ENCODE results near the gene ETS1. TPM values are rescaled to one million over a fixed set of nuclear protein-coding genes. Genes with fewer than 3 reads are reported as not detected.

Gene ETS1
- total RNA-seq, 1 experiment from 2014 or later = 29.9 TPM

DNA sequence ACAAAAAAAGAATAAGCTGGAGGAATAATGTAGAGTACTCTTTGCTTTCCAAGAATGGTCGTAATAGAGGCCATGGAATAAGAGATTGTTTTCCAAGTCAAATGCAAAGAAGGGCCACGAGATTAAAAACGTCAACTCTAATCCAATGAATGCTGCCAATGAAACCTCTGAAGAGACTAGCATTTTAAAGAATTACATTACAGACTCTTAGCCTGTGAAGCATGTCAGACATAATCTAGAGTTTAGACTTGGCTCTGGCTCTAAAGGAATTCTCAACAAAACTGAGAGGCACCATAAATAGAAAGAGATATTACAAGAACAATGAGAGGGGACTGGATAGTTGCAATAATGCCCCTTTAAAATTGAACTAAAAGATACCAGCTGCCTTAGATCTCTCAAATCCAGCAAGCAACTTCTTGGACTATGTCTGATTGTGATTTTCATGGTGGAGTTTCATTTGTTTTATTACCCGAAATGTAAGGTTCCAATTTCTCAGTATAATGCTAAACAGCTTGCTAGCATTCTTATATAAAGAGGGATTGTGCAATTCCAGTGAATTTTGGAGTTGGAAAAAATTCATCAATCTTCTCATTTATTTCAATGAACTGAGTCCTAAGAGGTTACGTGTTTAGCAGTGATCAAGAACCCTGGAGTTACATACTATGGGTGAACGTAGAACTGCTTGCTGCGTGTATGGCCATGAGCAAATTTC is 5.6 kb downstream of the ETS1 start:
- H3K27me3 ChIP-seq (ENCODE audit: insufficient read depth, low read length) = no peaks in the 10 kb centered on the region
- H3K4me3 Mint-ChIP-seq = no peak overlapping the region; a peak in 1 of 5 replicates
- H3K4me1 Mint-ChIP-seq = peaks cover 86 to 88% of the 10 kb centered on the region in 2 experiments

More for the DNA sequence above, 5.6 kb downstream of the ETS1 start:
- no peaks in the 10 kb centered on the region for H3K27me3 Mint-ChIP-seq (ENCODE audit: low read depth)
- TF ChIP-seq, protein P1, sequence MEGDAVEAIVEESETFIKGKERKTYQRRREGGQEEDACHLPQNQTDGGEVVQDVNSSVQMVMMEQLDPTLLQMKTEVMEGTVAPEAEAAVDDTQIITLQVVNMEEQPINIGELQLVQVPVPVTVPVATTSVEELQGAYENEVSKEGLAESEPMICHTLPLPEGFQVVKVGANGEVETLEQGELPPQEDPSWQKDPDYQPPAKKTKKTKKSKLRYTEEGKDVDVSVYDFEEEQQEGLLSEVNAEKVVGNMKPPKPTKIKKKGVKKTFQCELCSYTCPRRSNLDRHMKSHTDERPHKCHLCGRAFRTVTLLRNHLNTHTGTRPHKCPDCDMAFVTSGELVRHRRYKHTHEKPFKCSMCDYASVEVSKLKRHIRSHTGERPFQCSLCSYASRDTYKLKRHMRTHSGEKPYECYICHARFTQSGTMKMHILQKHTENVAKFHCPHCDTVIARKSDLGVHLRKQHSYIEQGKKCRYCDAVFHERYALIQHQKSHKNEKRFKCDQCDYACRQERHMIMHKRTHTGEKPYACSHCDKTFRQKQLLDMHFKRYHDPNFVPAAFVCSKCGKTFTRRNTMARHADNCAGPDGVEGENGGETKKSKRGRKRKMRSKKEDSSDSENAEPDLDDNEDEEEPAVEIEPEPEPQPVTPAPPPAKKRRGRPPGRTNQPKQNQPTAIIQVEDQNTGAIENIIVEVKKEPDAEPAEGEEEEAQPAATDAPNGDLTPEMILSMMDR (conservative IDR thresholded peaks at IDR 0.05) = no peak
- Histone ChIP-seq H2BK15ac (ENCODE audit: low read depth, low read length) (no peak overlapping the region), H4K5ac (ENCODE audit: insufficient read length, low read depth, low read length) (no peak overlapping the region), H3K9me3 (ENCODE audit: control insufficient read depth, low read depth, low read length) (no peaks in the 10 kb centered on the region), H4K8ac (replicated peaks; ENCODE audit: insufficient read length, low read depth, low read length) (no peak overlapping the region), H3K56ac (ENCODE audit: insufficient read length, low read depth, low read length) (no peak overlapping the region), H2BK5ac (ENCODE audit: insufficient read length, low read length) (no peak overlapping the region), H3K4me1 (ENCODE audit: insufficient read depth, low read length) (peaks cover 24% of the 10 kb centered on the region), H3K23ac (ENCODE audit: insufficient read length, low read depth, low read length) (no peak overlapping the region), H2BK12ac (ENCODE audit: insufficient read length, low read depth, low read length) (no peak overlapping the region), H3T11ph (ENCODE audit: low read length) (no peak overlapping the region), H4K20me1 (ENCODE audit: control insufficient read depth, insufficient read depth, insufficient read length) (no peaks in the 10 kb centered on the region), H2BK20ac (ENCODE audit: low read depth, low read length, poor library complexity, severe bottlenecking) (no peak overlapping the region), H2AFZ (ENCODE audit: low read length) (no peak overlapping the region), H2AK5ac (ENCODE audit: insufficient read length, low read length) (no peak overlapping the region), H4K91ac (ENCODE audit: insufficient read length, low read depth, low read length) (no peak overlapping the region), H3K23me2 (ENCODE audit: insufficient read length, low read depth, low read length, poor library complexity, severe bottlenecking) (peaks cover 9% of the 10 kb centered on the region), H2BK120ac (ENCODE audit: low read depth, low read length, poor library complexity, severe bottlenecking) (no peak overlapping the region), H3K14ac (ENCODE audit: insufficient read depth, low read length) (no peak overlapping the region), H3K9ac (ENCODE audit: extremely low read depth, insufficient read length, low read length) (no peak overlapping the region), H3K4ac (ENCODE audit: low read depth, low read length) (no peak overlapping the region), H3K79me2 (ENCODE audit: insufficient read depth, low read length) (peaks cover 8% of the 10 kb centered on the region; the same call in 1 of the 2 replicates), H3K27ac (ENCODE audit: insufficient read length, low read depth, low read length) (peak overlapping the region; percentile 61), H3K18ac (ENCODE audit: insufficient read length, low read depth, low read length) (no peak overlapping the region), H3K79me1 (ENCODE audit: insufficient read depth, low read depth, low read length, poor library complexity, severe bottlenecking) (no peaks in the 10 kb centered on the region), H3K4me2 (ENCODE audit: insufficient read depth, insufficient read length, low read length) (no peak overlapping the region)
- WGBS (ENCODE audit: extremely low coverage, insufficient read length, low lambda C conversion rate) = no CpG with 5 or more reads among the region's 7 CpGs
- no peaks in the 10 kb centered on the region; a peak in 2 of 7 replicates for H3K36me3 Mint-ChIP-seq (ENCODE audit: insufficient read depth in 1 of 3, low read depth in 3 of 3)
- no peak for DNase-seq
- no peaks in the 10 kb centered on the region for H3K9me3 Mint-ChIP-seq
- peak overlapping the region; percentile 76 to 94 (median 83); a peak in 6 of 7 replicates for H3K27ac Mint-ChIP-seq

Data from H9 (cell line).